ENCODE results near the gene TIMM17A. TPM values are rescaled to one million over a fixed set of nuclear protein-coding genes. Genes with fewer than 3 reads are reported as not detected.

The TIMM17A gene
- total and polyA plus RNA-seq, 9 donors = 19.9 to 38.1 (median 29.7) TPM

DNA sequence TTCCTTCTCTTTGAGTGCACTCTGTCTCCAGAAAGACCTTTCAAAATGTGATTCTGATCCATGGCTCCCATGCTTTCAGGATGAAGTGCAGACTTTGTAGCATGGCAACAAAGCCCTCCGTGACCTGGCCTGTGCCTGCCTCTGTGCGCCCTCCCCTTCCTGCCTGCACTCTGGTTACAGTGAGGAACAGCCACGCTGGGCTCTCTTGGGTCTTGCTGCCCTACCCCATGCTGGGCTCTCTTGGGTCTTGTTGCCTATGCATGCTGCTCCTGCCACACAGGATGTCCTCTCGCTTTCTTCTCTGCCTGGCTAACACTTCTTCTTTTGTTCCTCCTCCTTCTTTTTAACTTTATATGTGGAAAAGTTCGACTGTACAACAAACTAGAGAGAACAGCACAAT is 37.0 kb upstream of the TIMM17A start:
- intact Hi-C loops (cut with DNase I) = no loop called here
- TF ChIP-seq, protein P1, sequence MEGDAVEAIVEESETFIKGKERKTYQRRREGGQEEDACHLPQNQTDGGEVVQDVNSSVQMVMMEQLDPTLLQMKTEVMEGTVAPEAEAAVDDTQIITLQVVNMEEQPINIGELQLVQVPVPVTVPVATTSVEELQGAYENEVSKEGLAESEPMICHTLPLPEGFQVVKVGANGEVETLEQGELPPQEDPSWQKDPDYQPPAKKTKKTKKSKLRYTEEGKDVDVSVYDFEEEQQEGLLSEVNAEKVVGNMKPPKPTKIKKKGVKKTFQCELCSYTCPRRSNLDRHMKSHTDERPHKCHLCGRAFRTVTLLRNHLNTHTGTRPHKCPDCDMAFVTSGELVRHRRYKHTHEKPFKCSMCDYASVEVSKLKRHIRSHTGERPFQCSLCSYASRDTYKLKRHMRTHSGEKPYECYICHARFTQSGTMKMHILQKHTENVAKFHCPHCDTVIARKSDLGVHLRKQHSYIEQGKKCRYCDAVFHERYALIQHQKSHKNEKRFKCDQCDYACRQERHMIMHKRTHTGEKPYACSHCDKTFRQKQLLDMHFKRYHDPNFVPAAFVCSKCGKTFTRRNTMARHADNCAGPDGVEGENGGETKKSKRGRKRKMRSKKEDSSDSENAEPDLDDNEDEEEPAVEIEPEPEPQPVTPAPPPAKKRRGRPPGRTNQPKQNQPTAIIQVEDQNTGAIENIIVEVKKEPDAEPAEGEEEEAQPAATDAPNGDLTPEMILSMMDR (IDR thresholded peaks at IDR 0.05) = no peak
- TF ChIP-seq EP300 (IDR thresholded peaks at IDR 0.05) = no peak
- TF ChIP-seq POLR2A (IDR thresholded peaks at IDR 0.05) = no peak
- WGBS, 3 donors = 74 to 81% (median 74%) methylated on average over 5 of the region's 5 CpGs
- Histone ChIP-seq H3K4me1 (ENCODE audit: insufficient read depth) (peaks cover 46% of the 10 kb centered on the region), H3K27me3 (no peaks in the 10 kb centered on the region), H3K9me3 (no peaks in the 10 kb centered on the region), H3K27ac (peak overlapping the region; percentile 63 to 76), H3K36me3 (no peaks in the 10 kb centered on the region), H3K4me3 (no peak overlapping the region)
- no peak for DNase-seq

GRCh38 chr1:201921952-201922558 is 33.2 kb upstream of the TIMM17A start:
- DNase-seq = no peak
- WGBS, 3 donors = 90 to 97% (median 96%) methylated on average over 3 of the region's 3 CpGs
- no peaks in the 10 kb centered on the region for H3K9me3 ChIP-seq
- no peaks in the 10 kb centered on the region for H3K27me3 ChIP-seq
- no peak overlapping the region for H3K27ac ChIP-seq
- TF ChIP-seq POLR2A (IDR thresholded peaks at IDR 0.05) (no peak), EP300 (IDR thresholded peaks at IDR 0.05) (no peak)
- TF ChIP-seq, protein P1 (IDR thresholded peaks at IDR 0.05) = no peak
- no peak overlapping the region for H3K4me3 ChIP-seq
- H3K4me1 ChIP-seq (ENCODE audit: insufficient read depth) = peaks cover 28% of the 10 kb centered on the region
- intact Hi-C loops (cut with DNase I) = no loop called here
- no peaks in the 10 kb centered on the region for H3K36me3 ChIP-seq

GRCh38 chr1:201925301-201925567 is 30.1 kb upstream of the TIMM17A start:
- intact Hi-C loops (cut with DNase I) = no loop called here
- Histone ChIP-seq H3K9me3 (no peaks in the 10 kb centered on the region), H3K4me1 (ENCODE audit: insufficient read depth) (peaks cover 12% of the 10 kb centered on the region), H3K27ac (no peak overlapping the region), H3K4me3 (no peak overlapping the region), H3K27me3 (no peaks in the 10 kb centered on the region), H3K36me3 (no peaks in the 10 kb centered on the region)
- TF ChIP-seq, protein P1 (IDR thresholded peaks at IDR 0.05) = no peak
- no peak for TF ChIP-seq POLR2A (IDR thresholded peaks at IDR 0.05)
- no peak for TF ChIP-seq EP300 (IDR thresholded peaks at IDR 0.05)
- WGBS, 3 donors = 68 to 87% (median 84%) methylated on average over 2 of the region's 2 CpGs
- DNase-seq = no peak

- H3K4me3 ChIP-seq = no peak overlapping the region
- 35 to 40% (median 40%) methylated on average over 5 of the region's 5 CpGs for WGBS, 3 donors
- H3K27me3 ChIP-seq = no peaks in the 10 kb centered on the region
- H3K9me3 ChIP-seq = no peaks in the 10 kb centered on the region
- intact Hi-C loops (cut with DNase I) = no loop called here
- no peak for DNase-seq
- H3K27ac ChIP-seq = peak overlapping the region in 1 of 2 donors; percentile 50
- H3K4me1 ChIP-seq (ENCODE audit: insufficient read depth) = peaks cover 8% of the 10 kb centered on the region
- H3K36me3 ChIP-seq = no peaks in the 10 kb centered on the region
- TF ChIP-seq, protein P1 (IDR thresholded peaks at IDR 0.05) = no peak
- TF ChIP-seq POLR2A (IDR thresholded peaks at IDR 0.05) (no peak), EP300 (IDR thresholded peaks at IDR 0.05) (no peak)
These were observed 29.2 kb upstream of the TIMM17A start for GRCh38 chr1:201925981-201926645.

Measured in ovary (tissue), 9 donors.